ENCODE data around the gene SHISA9.

The SHISA9 gene

DNA sequence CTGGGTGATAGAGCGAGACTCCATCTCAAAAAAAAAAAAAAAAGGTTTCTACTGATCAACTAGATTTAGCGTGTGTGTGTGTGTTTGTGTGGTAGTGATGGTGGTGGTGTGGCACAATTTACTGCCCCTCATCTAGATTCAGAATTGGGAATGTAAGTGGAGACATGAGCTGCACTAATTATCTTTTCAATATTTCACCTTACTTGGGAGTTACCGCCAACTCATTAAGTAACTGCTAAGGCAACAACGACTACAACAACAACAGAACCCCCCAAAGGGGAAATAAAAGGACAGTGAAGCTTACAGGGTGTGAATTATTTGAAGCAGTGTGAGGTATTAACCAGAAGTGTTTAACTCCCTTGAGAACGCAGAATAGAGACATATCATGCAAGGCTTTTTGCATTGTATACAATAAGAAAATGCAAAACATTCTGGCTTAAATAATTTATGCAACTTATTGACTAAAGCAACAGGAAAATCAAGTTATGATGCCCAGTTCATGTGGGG lies 180.5 kb downstream of the SHISA9 start:
- no peak for DNase-seq

DNA sequence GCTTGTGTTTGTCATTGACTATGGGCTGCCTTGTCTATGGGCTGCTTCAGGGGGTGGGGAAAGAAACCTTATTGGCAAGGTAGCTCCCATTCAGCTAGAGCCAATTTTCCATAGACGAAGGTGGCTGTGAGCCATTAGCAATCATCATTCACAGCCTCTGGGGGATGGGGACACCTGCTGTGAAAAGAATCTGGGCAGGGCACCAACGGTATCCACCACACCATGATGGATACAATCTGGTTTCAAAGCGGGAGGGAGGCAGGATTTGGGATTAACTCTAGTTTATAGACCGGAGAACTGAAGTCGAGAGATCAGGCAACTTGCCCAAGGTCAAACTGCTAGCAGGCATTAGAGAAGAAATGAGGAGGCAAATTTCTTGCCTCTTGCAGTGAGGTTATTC lies 182.3 kb downstream of the SHISA9 start:
- no peak for DNase-seq

DNA sequence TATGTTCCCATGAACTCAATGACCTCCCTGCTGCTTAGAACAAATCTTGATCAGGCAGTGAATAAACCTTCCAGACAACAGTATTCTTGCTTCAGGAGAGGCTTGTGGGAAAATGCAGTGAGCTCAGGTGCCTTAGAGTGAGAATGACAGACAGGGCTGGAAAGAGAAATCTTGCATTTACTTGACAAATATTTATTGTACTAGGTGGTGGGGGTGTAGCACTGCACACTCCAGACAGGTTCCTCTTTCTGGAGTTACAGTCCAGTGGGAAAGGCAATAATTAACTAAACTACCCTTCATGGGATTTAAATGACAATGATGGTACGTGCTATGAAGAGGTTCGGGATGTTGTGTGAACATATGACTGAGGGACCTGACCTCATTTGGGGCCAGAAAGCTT lies 182.9 kb downstream of the SHISA9 start:
- DNase-seq = no peak

- no peak for DNase-seq
These were observed 192.3 kb downstream of the SHISA9 start for GRCh38 chr16:13093661-13094060.

- DNase-seq = no peak
These were observed 193.7 kb downstream of the SHISA9 start for GRCh38 chr16:13095061-13095460.

- no peak for DNase-seq
These were observed 197.1 kb downstream of the SHISA9 start for GRCh38 chr16:13098536-13098935.

GRCh38 chr16:13099822-13100221 lies 198.4 kb downstream of the SHISA9 start:
- DNase-seq = no peak

DNA sequence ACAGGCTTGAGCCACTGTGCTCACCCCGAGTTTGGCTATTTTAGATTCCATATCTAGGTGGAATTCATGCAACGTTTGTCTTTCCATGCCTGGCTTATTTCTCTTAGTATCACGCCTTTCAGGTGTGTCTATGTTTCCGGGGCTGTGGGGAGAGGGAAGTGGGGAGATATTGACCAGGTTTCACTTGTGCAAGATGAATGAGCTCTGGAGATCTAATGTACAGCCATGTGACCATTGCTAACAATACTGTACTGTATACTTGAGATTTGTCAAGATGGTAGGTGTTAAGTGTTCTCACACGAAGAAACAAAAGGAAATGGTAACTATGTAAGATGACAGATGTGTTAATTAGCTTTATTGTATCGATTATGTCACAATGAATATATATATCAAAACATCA lies 199.6 kb downstream of the SHISA9 start:
- DNase-seq = no peak

- DNase-seq = no peak
These were observed 200.4 kb downstream of the SHISA9 start for GRCh38 chr16:13101828-13102227.

GRCh38 chr16:13102401-13102800 lies 201.0 kb downstream of the SHISA9 start:
- no peak for DNase-seq

DNA sequence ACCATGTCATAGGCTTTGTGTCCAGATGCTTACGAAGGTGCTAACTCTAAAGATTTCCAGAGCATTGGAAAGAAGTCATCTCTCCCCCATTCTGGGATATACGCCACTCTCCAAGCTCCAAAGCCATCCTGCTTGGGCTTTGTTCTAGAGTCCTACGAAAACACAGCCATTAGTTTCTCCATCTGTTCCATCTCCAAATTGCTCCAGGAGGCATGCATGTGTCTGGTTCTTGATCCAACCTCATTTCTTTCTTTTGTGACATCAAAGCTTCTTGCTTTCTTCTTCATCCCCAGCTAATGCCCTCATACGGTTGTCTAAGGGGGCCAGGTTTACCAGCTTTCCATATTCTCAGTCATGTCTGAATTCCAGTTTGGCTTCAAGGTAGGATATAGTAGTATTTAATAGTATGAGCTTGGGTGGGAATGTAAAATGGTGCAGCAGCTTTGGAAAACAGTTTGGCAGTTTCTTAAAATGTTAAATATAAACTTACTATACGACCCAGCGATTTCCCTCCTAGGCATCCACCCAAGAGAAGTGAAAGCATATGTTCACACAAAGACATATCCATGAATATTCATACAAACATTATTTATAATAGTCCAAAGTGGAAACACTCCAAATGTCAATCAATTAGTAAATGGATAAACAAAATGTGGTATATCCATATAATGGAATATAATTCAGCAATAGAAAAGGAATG lies 202.6 kb downstream of the SHISA9 start:
- DNase-seq = no peak

GRCh38 chr16:13104772-13105171 lies 203.4 kb downstream of the SHISA9 start:
- DNase-seq = no peak

DNA sequence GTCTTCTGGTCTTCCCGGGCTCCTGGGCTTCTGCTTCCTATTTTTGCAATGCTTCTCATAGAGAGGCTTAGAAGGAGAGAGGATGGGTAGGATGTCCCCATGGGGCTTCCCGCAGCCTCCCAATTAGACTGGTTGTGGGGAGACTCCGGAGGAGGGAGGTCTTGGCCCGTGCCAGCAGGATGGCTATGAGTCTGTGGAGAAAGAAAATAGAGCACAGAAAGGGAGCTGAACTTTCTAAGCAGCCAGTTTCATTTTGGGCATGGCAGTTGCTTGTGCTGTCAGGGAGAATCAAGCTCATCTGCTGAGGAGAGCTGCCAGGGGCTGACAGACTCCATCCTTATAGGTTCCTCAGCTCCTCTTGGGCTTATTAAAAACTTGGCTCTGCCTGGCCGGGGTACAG lies 204.0 kb downstream of the SHISA9 start:
- DNase-seq = no peak

DNA sequence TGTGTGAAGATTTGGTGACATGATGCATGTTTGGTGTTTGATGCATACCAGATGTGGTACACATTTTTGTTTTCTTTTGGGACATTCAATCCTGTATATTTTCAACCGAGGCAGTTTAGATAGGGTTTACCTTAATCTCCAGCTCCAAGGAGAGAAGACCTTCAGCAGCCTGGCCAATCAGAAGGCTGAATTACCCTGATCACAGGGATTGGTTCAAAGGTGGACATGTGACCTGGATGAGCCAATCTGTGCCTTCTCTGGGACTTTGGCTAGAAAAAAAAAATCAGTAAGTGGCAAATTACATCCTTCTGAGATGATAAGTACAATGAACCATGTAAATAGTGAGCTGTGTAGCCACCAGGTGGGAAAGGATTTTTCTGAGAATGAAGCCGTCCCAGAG lies 205.1 kb downstream of the SHISA9 start:
- no peak for DNase-seq

GRCh38 chr16:13108126-13108525 lies 206.7 kb downstream of the SHISA9 start:
- no peak for DNase-seq

GRCh38 chr16:13109171-13109570 lies 207.8 kb downstream of the SHISA9 start:
- no peak for DNase-seq

DNA sequence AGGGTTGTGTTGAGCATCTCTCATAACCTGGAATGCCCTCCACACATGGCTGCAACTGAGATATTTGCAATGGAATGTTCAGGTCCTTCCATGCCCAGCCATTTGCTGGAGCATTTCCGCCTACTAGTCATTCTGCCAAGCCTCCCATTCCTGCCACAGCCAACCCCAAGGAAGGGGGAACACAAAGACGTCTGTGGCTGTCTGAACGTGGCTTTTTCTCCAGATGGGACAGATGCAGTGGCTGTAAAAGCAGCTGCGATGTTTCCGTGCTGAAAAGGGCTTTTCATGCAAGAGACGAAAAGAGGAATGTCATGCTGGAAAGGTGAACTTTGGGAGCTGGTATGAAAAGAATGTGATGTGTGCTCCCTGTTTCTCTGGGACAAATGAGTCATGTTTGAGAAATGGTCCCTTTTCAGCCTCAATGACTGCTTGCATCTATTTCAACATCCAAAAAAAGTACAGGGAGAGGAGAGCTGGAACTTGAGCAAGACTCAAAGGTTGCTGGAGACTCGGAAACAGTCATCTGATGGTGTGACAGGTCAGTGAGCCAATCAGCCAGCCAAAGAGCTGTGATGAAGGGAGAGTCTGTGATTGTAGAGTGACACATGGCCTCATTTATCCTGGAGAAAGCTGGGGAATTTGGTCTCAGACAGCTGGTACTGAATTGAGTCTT lies 208.9 kb downstream of the SHISA9 start:
- DNase-seq = no peak

DNA sequence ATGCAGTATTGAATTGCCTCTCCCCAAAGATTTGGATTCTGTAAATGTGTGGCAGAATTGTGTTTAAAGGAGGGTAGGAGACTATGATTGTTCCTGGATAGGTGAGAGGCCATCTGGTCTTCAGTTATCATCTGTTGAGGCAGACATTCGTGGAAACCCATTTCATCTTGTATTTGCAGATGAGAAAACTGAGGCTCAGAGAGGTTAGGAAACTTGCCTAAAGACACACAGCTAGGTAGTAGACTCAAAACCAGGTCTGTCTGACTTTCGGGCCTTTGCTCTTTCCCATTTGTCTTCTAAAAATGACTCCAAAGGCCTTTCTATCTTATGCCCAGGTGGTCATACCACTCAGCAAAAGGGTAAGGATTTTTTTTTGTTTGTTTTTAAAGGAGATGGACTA lies 210.3 kb downstream of the SHISA9 start:
- no peak for DNase-seq

DNA sequence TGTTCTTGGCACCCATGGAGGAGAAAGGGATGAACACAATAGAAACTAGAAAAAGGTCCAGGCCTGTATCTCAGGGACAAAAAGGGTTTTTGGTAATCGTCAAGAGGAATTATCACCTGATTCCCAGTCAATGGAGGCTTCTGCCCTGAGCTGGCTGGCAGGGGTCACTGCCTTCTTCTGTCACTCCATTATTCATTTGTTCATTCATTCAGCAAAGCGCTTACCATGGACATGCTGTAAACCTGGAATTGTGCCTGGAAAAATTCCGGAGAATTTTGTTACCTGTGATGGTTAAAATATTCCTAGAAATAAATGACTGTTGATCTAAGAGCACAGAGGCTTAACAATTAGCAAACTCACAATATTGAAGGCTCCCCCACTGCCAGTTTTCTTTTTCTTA lies 212.3 kb downstream of the SHISA9 start:
- DNase-seq = no peak

- no peak for DNase-seq
These were observed 216.7 kb downstream of the SHISA9 start for GRCh38 chr16:13118091-13118490.

- no peak for DNase-seq
These were observed 218.7 kb downstream of the SHISA9 start for GRCh38 chr16:13120091-13120490.

DNA sequence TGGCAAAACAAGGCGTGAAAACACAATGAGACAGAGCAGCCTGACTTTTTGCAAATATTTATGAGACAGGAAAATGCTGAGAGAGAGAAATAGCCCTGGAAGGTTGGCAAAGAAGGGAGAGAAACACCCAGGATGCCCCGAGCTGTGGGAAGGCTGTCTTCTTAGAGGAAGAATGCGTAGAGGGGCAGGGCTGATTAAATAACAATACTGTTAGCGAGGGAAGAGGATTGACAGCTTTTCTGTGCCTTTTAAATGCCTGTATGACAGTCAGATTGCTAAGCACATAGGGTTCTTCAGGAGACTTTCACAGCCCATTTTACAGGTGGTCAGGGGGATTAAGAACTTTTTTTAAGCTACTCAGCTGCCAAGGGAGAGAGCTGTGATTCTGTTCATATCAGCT lies 219.2 kb downstream of the SHISA9 start:
- no peak for DNase-seq

GRCh38 chr16:13123991-13124390 lies 222.6 kb downstream of the SHISA9 start:
- DNase-seq = no peak

DNA sequence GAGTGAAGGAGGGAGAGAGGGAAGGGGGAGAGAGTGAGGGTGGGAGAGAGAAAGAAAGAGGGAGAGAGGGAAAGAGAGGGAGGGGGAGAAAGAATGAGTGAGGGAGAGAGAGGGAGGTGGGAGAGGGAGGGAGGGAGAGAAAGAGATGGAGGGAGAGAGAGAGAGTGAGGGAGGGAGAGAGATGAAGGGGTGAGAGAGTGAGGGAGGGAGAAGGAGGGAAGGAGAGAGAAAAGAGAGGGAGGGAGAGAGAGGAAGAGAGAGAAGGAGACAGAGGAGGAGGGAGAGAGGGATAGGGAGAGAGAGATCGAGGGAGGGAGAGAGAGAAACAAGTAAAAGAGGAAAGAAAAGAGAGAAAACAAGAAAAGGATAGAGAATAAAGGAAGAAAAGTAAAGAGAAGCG lies 225.7 kb downstream of the SHISA9 start:
- no peak for DNase-seq

DNA sequence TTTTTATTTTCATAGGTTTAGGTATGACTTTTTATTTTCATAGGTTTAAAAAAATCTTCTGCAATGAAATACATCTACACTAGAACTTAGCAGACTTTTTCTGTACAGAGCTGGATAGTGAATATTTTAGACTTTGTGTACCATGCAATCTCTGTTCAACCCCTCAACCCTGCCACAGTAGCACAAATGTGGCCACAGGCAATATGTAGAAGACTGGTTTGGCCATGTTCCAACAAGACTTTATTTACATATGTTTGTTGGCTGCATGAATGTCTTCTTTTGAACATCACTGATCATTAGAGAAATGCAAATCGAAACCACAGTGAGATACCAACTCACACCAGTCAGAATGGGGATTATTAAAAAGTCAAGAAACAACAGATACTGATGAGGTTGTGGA lies 229.2 kb downstream of the SHISA9 start:
- DNase-seq = no peak
